CD4-positive, alpha-beta memory T cell (primary cell): Measurements from ENCODE around the gene ZNF48. TPM values are rescaled to one million over a fixed set of nuclear protein-coding genes. Genes with fewer than 3 reads are reported as not detected.

Experiments
- CTCF ChIA-PET: fragments of 350-600 bp; sonication (Branson Sonifier 250); formaldehyde crosslinking; loops from one replicate; lab custom pipeline; 2021; ENCODE audit warnings: inconsistent platforms; ENCODE audit not compliant: partially characterized antibody; lab: Charles Lee
- POLR2A ChIA-PET: fragments of 350-600 bp; sonication (Branson Sonifier 250); formaldehyde crosslinking; loops from one replicate; lab custom pipeline; 2021; ENCODE audit not compliant: partially characterized antibody; lab: Charles Lee
- DNase-seq, 5 donors: peaks; one replicate each; pipeline versions ENCODE4 v3.0.0 to v3.0.0-alpha.2; 2020 to 2022; ENCODE audit warnings: mixed read lengths in 1 of 5
- H3K27ac ChIP-seq: one replicate; pipeline ENCODE4 v1.7.0; 2013; ENCODE audit warnings: low read depth, low read length
- H3K27me3 ChIP-seq: 2 replicates; pipeline ENCODE4 v1.7.0; 2013; ENCODE audit warnings: mild to moderate bottlenecking, low read length, moderate library complexity; ENCODE audit not compliant: insufficient read depth
- H3K36me3 ChIP-seq: 2 replicates; pipeline ENCODE4 v1.7.0; 2013; ENCODE audit warnings: mild to moderate bottlenecking, low read length, moderate library complexity; ENCODE audit not compliant: insufficient read depth
- H3K4me1 ChIP-seq: 2 replicates; pipeline ENCODE4 v1.7.0; 2013; ENCODE audit warnings: mild to moderate bottlenecking, low read length, moderate library complexity; ENCODE audit not compliant: insufficient read depth
- H3K4me3 ChIP-seq, 2 donors: one replicate each; pipeline ENCODE4 v1.7.0; 2013; ENCODE audit warnings: low read length in 2 of 2, mild to moderate bottlenecking in 1 of 2
- H3K9me3 ChIP-seq, 2 donors: one replicate each; pipeline ENCODE4 v1.7.0; 2013; ENCODE audit warnings: low read length in 2 of 2, control low read depth in 1 of 2; ENCODE audit not compliant: control insufficient read depth in 1 of 2
- H3K27ac Mint-ChIP-seq, 7 donors: one replicate each; pipeline ENCODE4 v1.8.0; 2020 to 2021; ENCODE audit warnings: mixed read lengths in 7 of 7, mild to moderate bottlenecking in 6 of 7, inconsistent platforms in 3 of 7, moderate library complexity in 3 of 7
- H3K27me3 Mint-ChIP-seq, 2 donors: one replicate each; pipeline ENCODE4 v1.8.0; 2020 to 2021; ENCODE audit warnings: mixed read lengths in 2 of 2
- H3K36me3 Mint-ChIP-seq, 2 donors: one replicate each; pipeline ENCODE4 v1.8.0; 2020 to 2021; ENCODE audit warnings: mixed read lengths in 2 of 2, inconsistent platforms in 1 of 2, mild to moderate bottlenecking in 1 of 2
- H3K4me1 Mint-ChIP-seq, 4 donors: one replicate each; pipeline ENCODE4 v1.8.0; 2020 to 2021; ENCODE audit warnings: mixed read lengths in 4 of 4, mild to moderate bottlenecking in 1 of 4
- H3K4me3 Mint-ChIP-seq, 8 donors: one replicate each; pipeline ENCODE4 v1.8.0; 2020 to 2021; ENCODE audit warnings: mixed read lengths in 8 of 8, mild to moderate bottlenecking in 7 of 8, moderate library complexity in 6 of 8, inconsistent platforms in 3 of 8
- H3K9me3 Mint-ChIP-seq, 8 donors: one replicate each; pipeline ENCODE4 v1.8.0; 2020 to 2021; ENCODE audit warnings: mixed read lengths in 8 of 8, mild to moderate bottlenecking in 5 of 8, inconsistent platforms in 3 of 8, moderate library complexity in 1 of 8
- intact Hi-C: fragments of 100-400 bp; cut with micrococcal nuclease; formaldehyde crosslinking; loops from one replicate; pipeline ENCODE4 v1.15.1; 2023
- polyA plus RNA-seq, 2 donors: library from polyadenylated mRNA; unstranded; fragments of 300-500 nt; fragmentation: Illumina TruSeq; gene quantifications; one replicate each; pipeline ENCODE4 v1.2.3, GENCODE V29; 2021
- total RNA-seq, 2 experiments: library from RNA; stranded (reverse); gene quantifications; one replicate each; pipeline ENCODE4 v1.2.3, GENCODE V29; 2021

The ZNF48 gene
- total and polyA plus RNA-seq, 4 experiments from 2014 or later: 5.5 to 16.7 (median 13.2) TPM

GRCh38 chr16:30351001-30351441, 44.2 kb upstream of the ZNF48 start:
- Mint-ChIP-seq H3K36me3 (peaks cover 18 to 53% of the 10 kb centered on the region in 2 donors), H3K4me1 (peaks cover 9 to 34% (median 18%) of the 10 kb centered on the region in 4 donors), H3K27ac (peak overlapping the region in 1 of 7 donors; percentile 74), H3K27me3 (no peaks in the 10 kb centered on the region), H3K4me3 (no peak overlapping the region), H3K9me3 (no peaks in the 10 kb centered on the region)
- CTCF ChIA-PET: no interaction called here
- no peak for DNase-seq
- Histone ChIP-seq H3K27ac (no peak overlapping the region), H3K36me3 (peaks cover 33% of the 10 kb centered on the region), H3K4me3 (no peak overlapping the region), H3K9me3 (no peaks in the 10 kb centered on the region), H3K27me3 (no peaks in the 10 kb centered on the region), H3K4me1 (peaks cover 24% of the 10 kb centered on the region)
- intact Hi-C loops: no loop called here
- POLR2A ChIA-PET: interaction anchor here (1.2 kb wide), 1 partner anchor 20 kb away, joined by 4 read pairs; no protein-coding TSS in a partner anchor

GRCh38 chr16:30351586-30352419, 43.4 kb upstream of the ZNF48 start:
- peaks cover 18 to 59% of the 10 kb centered on the region in 2 donors for H3K36me3 Mint-ChIP-seq

GRCh38 chr16:30352488-30353401, 42.5 kb upstream of the ZNF48 start:
- no peaks in the 10 kb centered on the region for H3K9me3 Mint-ChIP-seq
- Histone ChIP-seq H3K36me3 (peaks cover 33% of the 10 kb centered on the region), H3K4me1 (peaks cover 32% of the 10 kb centered on the region), H3K4me3 (no peak overlapping the region), H3K9me3 (no peaks in the 10 kb centered on the region), H3K27ac (no peak overlapping the region), H3K27me3 (no peaks in the 10 kb centered on the region)
- peaks cover 15 to 47% (median 27%) of the 10 kb centered on the region in 4 donors for H3K4me1 Mint-ChIP-seq
- ChIA-PET CTCF (interaction anchor here (3.0 kb wide), 1 partner anchor 18 kb away, joined by 7 read pairs; no protein-coding TSS in a partner anchor), POLR2A (interaction anchor here (2.6 to 7.2 kb wide), 3 partner anchors 25 to 43 kb away, joined by 11 to 47 read pairs (median 28); partner anchors contain the start of genes SEPTIN1 and ZNF48)
- peak overlapping the region in 4 of 7 donors; percentile 10 to 63 (median 24) for H3K27ac Mint-ChIP-seq
- DNase-seq: no peak
- peaks cover 18 to 68% of the 10 kb centered on the region in 2 donors for H3K36me3 Mint-ChIP-seq
- peak overlapping the region in 5 of 8 donors; percentile 30 to 52 (median 51) for H3K4me3 Mint-ChIP-seq
- intact Hi-C loops: no loop called here
- H3K27me3 Mint-ChIP-seq: no peaks in the 10 kb centered on the region

More at GRCh38 chr16:30351586-30352419, 43.4 kb upstream of the ZNF48 start:
- Mint-ChIP-seq H3K4me3 (peak overlapping the region in 3 of 8 donors; percentile 30 to 49 (median 35)), H3K27ac (peak overlapping the region in 5 of 7 donors; percentile 37 to 74 (median 47)), H3K4me1 (peaks cover 14 to 40% (median 24%) of the 10 kb centered on the region in 4 donors), H3K27me3 (no peaks in the 10 kb centered on the region), H3K9me3 (no peaks in the 10 kb centered on the region)
- H3K27me3 ChIP-seq: no peaks in the 10 kb centered on the region
- ChIA-PET CTCF (no interaction called here), POLR2A (interaction anchor here (1.2 kb wide), 1 partner anchor 19 kb away, joined by 4 read pairs; no protein-coding TSS in a partner anchor)
- no peak overlapping the region for H3K4me3 ChIP-seq
- peaks cover 33% of the 10 kb centered on the region for H3K36me3 ChIP-seq
- peaks cover 31% of the 10 kb centered on the region for H3K4me1 ChIP-seq
- intact Hi-C loops: no loop called here
- H3K9me3 ChIP-seq: no peaks in the 10 kb centered on the region
- no peak overlapping the region for H3K27ac ChIP-seq
- DNase-seq: no peak

GRCh38 chr16:30353438-30354129, 41.6 kb upstream of the ZNF48 start:
- no peaks in the 10 kb centered on the region for H3K9me3 ChIP-seq

DNA sequence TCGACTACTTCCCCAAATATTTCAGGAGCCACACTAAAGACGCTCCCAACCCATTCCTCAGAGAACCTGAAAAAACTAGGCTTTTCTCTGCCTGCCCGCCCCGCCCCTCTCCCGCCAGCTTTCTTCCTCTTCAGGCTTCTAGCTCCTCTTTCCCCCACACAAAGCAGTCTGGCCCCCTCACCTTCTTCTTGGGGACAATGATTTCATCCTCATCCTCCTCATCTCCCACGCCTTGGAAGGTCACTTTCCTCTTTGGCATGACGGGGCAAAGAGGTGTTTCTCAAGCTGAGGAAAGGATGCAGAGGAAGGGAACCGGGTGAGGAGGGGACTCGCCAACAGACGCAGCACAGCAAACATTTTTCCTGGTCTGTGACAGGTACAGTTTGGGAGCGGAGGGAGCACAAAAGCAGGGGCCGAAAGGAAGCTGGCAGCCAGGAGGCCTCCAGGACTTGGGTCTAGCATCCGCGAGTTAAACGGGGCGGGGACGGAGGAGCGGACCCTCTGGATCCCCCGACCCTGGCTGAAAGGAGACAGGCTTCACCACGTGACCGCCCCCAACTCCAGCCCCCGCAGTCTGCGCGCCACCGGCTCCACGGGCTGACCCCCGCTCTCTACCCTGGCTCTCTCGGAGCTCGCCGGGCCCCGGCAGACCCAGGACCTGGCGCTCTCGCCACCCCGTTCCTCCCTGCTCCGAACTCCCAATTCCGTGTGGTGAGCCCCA, 40.6 kb upstream of the ZNF48 start:
- peak in 1 of 5 donors; percentile 50 for DNase-seq
- Mint-ChIP-seq H3K9me3 (no peaks in the 10 kb centered on the region), H3K4me3 (peak overlapping the region; percentile 90 to 98 (median 96)), H3K4me1 (peaks cover 15 to 47% (median 27%) of the 10 kb centered on the region in 4 donors), H3K36me3 (peaks cover 18 to 72% of the 10 kb centered on the region in 2 donors), H3K27me3 (no peaks in the 10 kb centered on the region), H3K27ac (peak overlapping the region; percentile 96 to 99 (median 98))
- Histone ChIP-seq H3K4me3 (peak overlapping the region; percentile 94 to 98), H3K27me3 (no peaks in the 10 kb centered on the region), H3K4me1 (peaks cover 32% of the 10 kb centered on the region), H3K27ac (peak overlapping the region; percentile 95), H3K36me3 (peaks cover 45% of the 10 kb centered on the region), H3K9me3 (no peaks in the 10 kb centered on the region)
- intact Hi-C loops: loop anchor here (1.0 to 2.0 kb wide), 4 partner anchors 16 to 41 kb away; partner anchors contain the start of genes TBC1D10B and ZNF48
- CTCF ChIA-PET: interaction anchor here (0.8 to 3.0 kb wide), 3 partner anchors 10 to 55 kb away, joined by 3 to 8 read pairs (median 7); no protein-coding TSS in a partner anchor
- POLR2A ChIA-PET: interaction anchor here (0.8 to 7.2 kb wide), 11 partner anchors 8 to 278 kb away, joined by 3 to 59 read pairs (median 11); partner anchors contain the start of genes DCTPP1, SEPTIN1, TBC1D10B and ZNF48

More at GRCh38 chr16:30353438-30354129, 41.6 kb upstream of the ZNF48 start:
- peak overlapping the region in 6 of 7 donors; percentile 41 to 99 (median 62) for H3K27ac Mint-ChIP-seq
- Histone ChIP-seq H3K27me3 (no peaks in the 10 kb centered on the region), H3K27ac (peak overlapping the region; percentile 95), H3K36me3 (peaks cover 37% of the 10 kb centered on the region), H3K4me1 (peaks cover 32% of the 10 kb centered on the region), H3K4me3 (peak overlapping the region in 1 of 2 donors; percentile 98)
- no peak for DNase-seq
- H3K4me3 Mint-ChIP-seq: peak overlapping the region; percentile 90 to 98 (median 96)
- ChIA-PET CTCF (interaction anchor here (1.5 to 3.0 kb wide), 2 partner anchors 17 to 56 kb away, joined by 7 to 8 read pairs; no protein-coding TSS in a partner anchor), POLR2A (interaction anchor here (1.9 to 7.2 kb wide), 8 partner anchors 12 to 76 kb away, joined by 7 to 59 read pairs (median 19); partner anchors contain the start of genes DCTPP1, SEPTIN1, TBC1D10B and ZNF48)
- H3K36me3 Mint-ChIP-seq: peaks cover 18 to 70% of the 10 kb centered on the region in 2 donors
- H3K4me1 Mint-ChIP-seq: peaks cover 15 to 47% (median 27%) of the 10 kb centered on the region in 4 donors
- intact Hi-C loops: loop anchor here (2.0 kb wide), 2 partner anchors 19 to 25 kb away; no protein-coding TSS in a partner anchor
- H3K27me3 Mint-ChIP-seq: no peaks in the 10 kb centered on the region
- no peaks in the 10 kb centered on the region for H3K9me3 Mint-ChIP-seq
